Measurements from ENCODE around the gene ATR.

GRCh38 chr3:142467768-142468167, 110.8 kb downstream of the ATR start:
- TF ChIP-seq CTCF (conservative IDR thresholded peaks at IDR 0.05; ENCODE audit: low read depth, low read length) (no peak), EZH2 (IDR thresholded peaks at IDR 0.05; ENCODE audit: borderline replicate concordance, low read depth, low read length, poor library complexity, severe bottlenecking) (no peak)
